ENCODE data around the gene HSPA9.

HSPA9 gene

DNA sequence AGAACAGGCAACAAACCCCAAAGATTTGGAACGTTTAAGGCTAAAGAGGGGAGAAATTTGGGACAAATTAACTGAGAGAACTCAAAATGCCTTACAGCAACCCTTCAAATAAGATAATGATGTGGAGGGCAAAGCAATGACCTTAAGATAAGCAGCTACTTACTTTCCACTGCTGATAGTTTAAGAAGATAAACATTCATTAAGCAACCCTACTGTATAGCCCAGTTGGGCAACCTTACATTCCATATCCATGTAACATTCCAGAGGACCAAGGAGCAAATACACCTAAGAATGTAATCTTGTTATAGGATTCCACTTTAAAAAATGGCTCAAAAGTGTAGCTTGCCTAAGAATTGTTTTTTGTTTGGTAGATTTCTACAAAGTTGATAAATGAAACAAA lies 47.0 kb downstream of the HSPA9 start:
- DNase-seq (ENCODE audit: extremely low read depth, low read depth): no peak
- TF ChIP-seq, protein P1, sequence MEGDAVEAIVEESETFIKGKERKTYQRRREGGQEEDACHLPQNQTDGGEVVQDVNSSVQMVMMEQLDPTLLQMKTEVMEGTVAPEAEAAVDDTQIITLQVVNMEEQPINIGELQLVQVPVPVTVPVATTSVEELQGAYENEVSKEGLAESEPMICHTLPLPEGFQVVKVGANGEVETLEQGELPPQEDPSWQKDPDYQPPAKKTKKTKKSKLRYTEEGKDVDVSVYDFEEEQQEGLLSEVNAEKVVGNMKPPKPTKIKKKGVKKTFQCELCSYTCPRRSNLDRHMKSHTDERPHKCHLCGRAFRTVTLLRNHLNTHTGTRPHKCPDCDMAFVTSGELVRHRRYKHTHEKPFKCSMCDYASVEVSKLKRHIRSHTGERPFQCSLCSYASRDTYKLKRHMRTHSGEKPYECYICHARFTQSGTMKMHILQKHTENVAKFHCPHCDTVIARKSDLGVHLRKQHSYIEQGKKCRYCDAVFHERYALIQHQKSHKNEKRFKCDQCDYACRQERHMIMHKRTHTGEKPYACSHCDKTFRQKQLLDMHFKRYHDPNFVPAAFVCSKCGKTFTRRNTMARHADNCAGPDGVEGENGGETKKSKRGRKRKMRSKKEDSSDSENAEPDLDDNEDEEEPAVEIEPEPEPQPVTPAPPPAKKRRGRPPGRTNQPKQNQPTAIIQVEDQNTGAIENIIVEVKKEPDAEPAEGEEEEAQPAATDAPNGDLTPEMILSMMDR (IDR thresholded peaks at IDR 0.05; ENCODE audit: low read depth, low read length): no peak

DNA sequence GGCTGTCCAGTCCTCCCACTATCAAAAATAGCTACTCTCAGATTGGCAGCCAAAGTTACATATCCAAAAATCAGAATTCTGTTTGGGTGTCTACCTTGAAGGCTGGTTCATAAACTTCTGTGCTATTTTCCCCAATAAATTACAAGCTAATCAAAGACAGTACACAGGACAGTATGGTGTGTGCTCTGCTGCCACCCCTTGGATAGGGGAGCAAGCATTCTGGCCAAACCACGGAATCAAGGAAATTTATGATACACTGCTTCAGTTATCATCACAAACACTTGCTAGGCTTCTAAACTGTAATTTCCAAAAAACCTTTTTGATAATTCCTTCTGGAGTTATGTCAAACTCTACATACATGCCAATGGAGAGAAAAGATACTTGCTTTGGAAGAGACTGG lies 48.0 kb downstream of the HSPA9 start:
- TF ChIP-seq, protein P1 (IDR thresholded peaks at IDR 0.05; ENCODE audit: low read depth, low read length): peak; percentile 25
- no peak for DNase-seq (ENCODE audit: extremely low read depth, low read depth)

- no peak for DNase-seq (ENCODE audit: extremely low read depth, low read depth)
- TF ChIP-seq, protein P1 (IDR thresholded peaks at IDR 0.05; ENCODE audit: low read depth, low read length): no peak
Measured at GRCh38 chr5:138523406-138523805, 51.8 kb downstream of the HSPA9 start.

GRCh38 chr5:138520971-138521370 lies 54.2 kb downstream of the HSPA9 start:
- no peak for DNase-seq (ENCODE audit: extremely low read depth, low read depth)
- TF ChIP-seq, protein P1 (IDR thresholded peaks at IDR 0.05; ENCODE audit: low read depth, low read length): no peak

DNA sequence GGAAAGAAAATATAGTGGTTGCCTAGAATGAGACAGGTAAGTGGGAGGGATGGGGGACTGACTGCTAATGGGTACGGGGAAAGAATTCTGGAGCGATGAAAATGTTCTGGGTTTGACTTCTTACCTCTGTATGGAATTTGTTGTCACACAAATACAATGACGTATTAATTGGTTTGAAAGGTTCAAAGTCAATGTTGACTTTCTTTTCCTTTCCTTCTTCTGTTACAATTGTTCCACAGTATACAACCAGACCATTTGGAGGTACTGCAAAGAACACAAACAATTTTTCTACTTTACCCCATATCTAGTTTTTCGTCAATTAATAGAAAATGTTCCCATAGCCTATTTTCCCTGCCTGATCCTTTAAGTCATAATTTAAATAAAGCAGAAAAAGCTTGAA lies 57.8 kb downstream of the HSPA9 start:
- TF ChIP-seq, protein P1 (IDR thresholded peaks at IDR 0.05; ENCODE audit: low read depth, low read length): no peak
- no peak for DNase-seq (ENCODE audit: extremely low read depth, low read depth)

DNA sequence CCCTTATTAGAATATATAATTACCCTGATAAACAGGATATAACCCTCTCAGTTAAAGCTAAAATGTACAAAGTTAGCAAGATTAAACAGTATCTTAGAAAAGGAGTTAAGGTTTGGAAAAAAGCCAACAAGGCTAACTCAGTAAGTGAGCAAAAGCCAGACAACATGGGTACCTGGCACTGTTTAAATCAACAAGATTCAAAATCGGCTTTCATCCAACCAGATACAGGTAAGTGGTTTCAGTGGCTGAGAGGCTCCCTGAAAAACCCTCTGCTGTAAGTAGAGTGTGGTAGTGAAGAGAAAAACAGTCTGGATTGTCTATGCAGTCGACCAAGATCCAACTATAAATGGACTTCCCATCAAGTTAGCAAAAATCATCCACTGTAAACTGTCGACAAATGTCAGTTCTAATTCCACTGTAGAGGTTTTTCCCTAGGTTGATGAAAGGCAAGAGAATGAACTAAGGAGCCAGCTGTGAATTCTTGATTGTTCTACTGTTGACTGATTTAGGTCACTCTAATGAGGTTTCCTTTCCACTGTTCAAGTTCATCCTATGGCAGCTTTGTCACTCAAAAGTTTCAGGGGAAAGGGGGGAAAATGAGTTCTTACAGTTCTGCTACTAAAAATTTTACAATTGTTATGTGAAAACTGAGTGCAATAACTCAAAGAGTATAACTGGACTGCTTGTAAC lies 59.5 kb downstream of the HSPA9 start:
- DNase-seq (ENCODE audit: extremely low read depth, low read depth): no peak
- TF ChIP-seq, protein P1 (IDR thresholded peaks at IDR 0.05; ENCODE audit: low read depth, low read length): no peak

- TF ChIP-seq, protein P1 (IDR thresholded peaks at IDR 0.05; ENCODE audit: low read depth, low read length): no peak
Measured at GRCh38 chr5:138514021-138514420, 61.2 kb downstream of the HSPA9 start.

More at GRCh38 chr5:138514021-138514420, 61.2 kb downstream of the HSPA9 start:
- no peak for DNase-seq (ENCODE audit: extremely low read depth, low read depth)

Data from AG09319 (cell line).